H1 (cell line): Measurements from ENCODE around the gene MEGF11.

Experiments
- CEBPB ChIP-seq: IDR thresholded peaks from 2 replicates; pipeline ENCODE4 v1.6.1; 2012; ENCODE audit warnings: low read depth, low read length
- CREB1 ChIP-seq: IDR thresholded peaks from 2 replicates; pipeline ENCODE4 v1.6.1; 2012; ENCODE audit warnings: inconsistent platforms
- CTCF ChIP-seq, 3 experiments: IDR thresholded peaks; 1 replicate in 2 of 3; 2 replicates in 1 of 3; pipeline versions ENCODE4 v1.5.1 to v1.6.1; 2011; ENCODE audit warnings: low read length in 3 of 3, mild to moderate bottlenecking in 3 of 3, inconsistent platforms in 2 of 3, low read depth in 1 of 3, moderate library complexity in 1 of 3; ENCODE audit not compliant: insufficient read depth in 1 of 3; ENCODE audit errors: control extremely low read depth in 1 of 3
- EP300 ChIP-seq, 2 experiments: IDR thresholded peaks; 1 replicate in 1 of 2; 2 replicates in 1 of 2; pipeline ENCODE4 v1.6.1; 2011 to 2012; ENCODE audit warnings: low read depth in 2 of 2, low read length in 2 of 2, mild to moderate bottlenecking in 2 of 2, borderline replicate concordance in 1 of 2, inconsistent platforms in 1 of 2, moderate library complexity in 1 of 2
- EZH2 ChIP-seq: fragments of 200-600 bp; sonication (generic); IDR thresholded peaks from 2 replicates; pipeline ENCODE4 v1.7.1; 2012; ENCODE audit warnings: low read depth, mild to moderate bottlenecking, moderate library complexity, low read length, inconsistent platforms; ENCODE audit not compliant: severe bottlenecking
- GTF2F1 ChIP-seq: IDR thresholded peaks from 2 replicates; pipeline ENCODE4 v1.6.1; 2012; ENCODE audit warnings: low read depth, low read length, improper control_type of control experiment, borderline replicate concordance
- JUN ChIP-seq: IDR thresholded peaks from 2 replicates; pipeline ENCODE4 v1.6.1; 2011; ENCODE audit warnings: low read depth, mild to moderate bottlenecking, improper control_type of control experiment, low read length
- JUND ChIP-seq: IDR thresholded peaks from 2 replicates; pipeline ENCODE4 v1.6.1; 2011; ENCODE audit warnings: mild to moderate bottlenecking, improper control_type of control experiment, low read length
- NRF1 ChIP-seq: IDR thresholded peaks from 2 replicates; pipeline ENCODE4 v1.6.1; 2011; ENCODE audit warnings: mild to moderate bottlenecking, low read depth, low read length, improper control_type of control experiment
- PHF8 ChIP-seq: fragments of 200-600 bp; sonication (generic); conservative IDR thresholded peaks from 2 replicates; pipeline ENCODE4 v1.7.1; 2012; ENCODE audit warnings: low read depth, mild to moderate bottlenecking, inconsistent platforms, low read length, moderate library complexity
- POLR2AphosphoS5 ChIP-seq: IDR thresholded peaks from 2 replicates; pipeline ENCODE4 v1.6.1; 2011; ENCODE audit warnings: low read depth, low read length
- RFX5 ChIP-seq: IDR thresholded peaks from 2 replicates; pipeline ENCODE4 v1.6.1; 2011; ENCODE audit warnings: low read depth, low read length, improper control_type of control experiment, borderline replicate concordance
- SIN3A ChIP-seq, 2 experiments: IDR thresholded peaks in 1 of 2; conservative IDR thresholded peaks in 1 of 2; 2 replicates each; pipeline ENCODE4 v1.6.1; 2011 to 2012; ENCODE audit warnings: low read length in 2 of 2, improper control_type of control experiment in 1 of 2, low read depth in 1 of 2, mild to moderate bottlenecking in 1 of 2
- YY1 ChIP-seq: IDR thresholded peaks from 2 replicates; pipeline ENCODE4 v1.6.1; 2011; ENCODE audit warnings: low read depth, mild to moderate bottlenecking, low read length

- TF ChIP-seq CEBPB, result no peak
- no peak for TF ChIP-seq POLR2AphosphoS5
- TF ChIP-seq CTCF (IDR thresholded peaks at IDR 0.05; ENCODE audit: control extremely low read depth in 1 of 3, insufficient read depth in 1 of 3, low read depth in 1 of 3, low read length in 3 of 3), result peak; percentile 60 to 71 (median 70)
- no peak for TF ChIP-seq PHF8
- TF ChIP-seq GTF2F1, result no peak
- peak; percentile 72; the same call in 1 of the 2 replicates for TF ChIP-seq YY1
- TF ChIP-seq JUND, result no peak
- TF ChIP-seq SIN3A (conservative IDR thresholded peaks at IDR 0.05 in 1 of 2, IDR thresholded peaks at IDR 0.05 in 1 of 2; ENCODE audit: low read depth in 1 of 2, low read length in 2 of 2), result 0 out of 4 replicates have a peak, but pooled peaks of 1 of the 2 experiments have one; percentile 31
- TF ChIP-seq EZH2, result no peak
- no peak for TF ChIP-seq RFX5
- no peak for TF ChIP-seq JUN
- TF ChIP-seq EP300 (IDR thresholded peaks at IDR 0.05; ENCODE audit: borderline replicate concordance in 1 of 2, low read depth in 2 of 2, low read length in 2 of 2), result no peak
- no peak for TF ChIP-seq NRF1
- no peak for TF ChIP-seq CREB1
Measured at GRCh38 chr15:65945616-65946015, 307.9 kb downstream of the MEGF11 start.
